GM12878 (cell line): ENCODE data around the gene ZDHHC14.

Experiments used
- CREB1 ChIP-seq: IDR thresholded peaks from 2 replicates; pipeline ENCODE4 v1.6.1; 2012; ENCODE audit warnings: low read depth, mild to moderate bottlenecking, inconsistent platforms
- CTCF ChIP-seq, 3 experiments: IDR thresholded peaks in 2 of 3; conservative IDR thresholded peaks in 1 of 3; 2 replicates each; pipeline ENCODE4 v1.5.1; 2011; ENCODE audit warnings: low read depth in 3 of 3, low read length in 3 of 3, mild to moderate bottlenecking in 3 of 3, control low read depth in 2 of 3, moderate library complexity in 2 of 3, inconsistent platforms in 1 of 3, mixed read lengths in 1 of 3; ENCODE audit not compliant: control insufficient read depth in 2 of 3, insufficient read depth in 1 of 3; ENCODE audit errors: extremely low read depth in 1 of 3
- EZH2 ChIP-seq: IDR thresholded peaks from 2 replicates; pipeline ENCODE4 v1.6.1; 2012; ENCODE audit warnings: low read depth, mild to moderate bottlenecking, control low read depth, inconsistent platforms, low read length, borderline replicate concordance; ENCODE audit not compliant: control insufficient read depth
- POLR2AphosphoS2 ChIP-seq: IDR thresholded peaks from 2 replicates; pipeline ENCODE4 v1.6.1; 2011; ENCODE audit warnings: low read depth, mild to moderate bottlenecking, low read length, improper control_type of control experiment, moderate library complexity
- RAD21 ChIP-seq: IDR thresholded peaks from 2 replicates; pipeline ENCODE4 v1.6.1; 2011; ENCODE audit warnings: mild to moderate bottlenecking, low read depth, low read length, moderate library complexity; ENCODE audit not compliant: insufficient read depth
- STAT1 ChIP-seq: fragments of 450-650 bp; conservative IDR thresholded peaks from 2 replicates; pipeline ENCODE4 v1.6.1; 2014; ENCODE audit warnings: antibody characterized with exemption, mild to moderate bottlenecking
- STAT3 ChIP-seq: IDR thresholded peaks from 2 replicates; pipeline ENCODE4 v1.6.1; 2011; ENCODE audit warnings: low read depth, low read length, improper control_type of control experiment
- TAF1 ChIP-seq: IDR thresholded peaks from 2 replicates; pipeline ENCODE4 v1.6.1; 2011; ENCODE audit warnings: mild to moderate bottlenecking, low read depth, low read length, borderline replicate concordance
- ZNF384 ChIP-seq: IDR thresholded peaks from 2 replicates; pipeline ENCODE4 v1.6.1; 2012; ENCODE audit warnings: low read depth, mild to moderate bottlenecking, low read length, improper control_type of control experiment, borderline replicate concordance

GRCh38 chr6:157539900-157540752, 159.1 kb downstream of the ZDHHC14 start:
- TF ChIP-seq EZH2 (no peak), STAT3 (no peak), CTCF (IDR thresholded peaks at IDR 0.05 in 2 of 3, conservative IDR thresholded peaks at IDR 0.05 in 1 of 3; ENCODE audit: control insufficient read depth in 2 of 3, extremely low read depth in 1 of 3, insufficient read depth in 1 of 3, low read depth in 3 of 3, low read length in 3 of 3) (no peak), CREB1 (no peak), STAT1 (no peak), RAD21 (no peak), TAF1 (no peak), POLR2AphosphoS2 (no peak), ZNF384 (no peak)
